HG03439 (cell line): ENCODE results near the gene ZNF746.

Source experiments
- ATAC-seq: cut with Tn5 transposase; IDR thresholded peaks from one replicate; pipeline ENCODE4 v1.9.1; 2021; ENCODE audit warnings: mild to moderate bottlenecking, moderate library complexity; ENCODE audit not compliant: unreplicated experiment

ZNF746 gene

DNA sequence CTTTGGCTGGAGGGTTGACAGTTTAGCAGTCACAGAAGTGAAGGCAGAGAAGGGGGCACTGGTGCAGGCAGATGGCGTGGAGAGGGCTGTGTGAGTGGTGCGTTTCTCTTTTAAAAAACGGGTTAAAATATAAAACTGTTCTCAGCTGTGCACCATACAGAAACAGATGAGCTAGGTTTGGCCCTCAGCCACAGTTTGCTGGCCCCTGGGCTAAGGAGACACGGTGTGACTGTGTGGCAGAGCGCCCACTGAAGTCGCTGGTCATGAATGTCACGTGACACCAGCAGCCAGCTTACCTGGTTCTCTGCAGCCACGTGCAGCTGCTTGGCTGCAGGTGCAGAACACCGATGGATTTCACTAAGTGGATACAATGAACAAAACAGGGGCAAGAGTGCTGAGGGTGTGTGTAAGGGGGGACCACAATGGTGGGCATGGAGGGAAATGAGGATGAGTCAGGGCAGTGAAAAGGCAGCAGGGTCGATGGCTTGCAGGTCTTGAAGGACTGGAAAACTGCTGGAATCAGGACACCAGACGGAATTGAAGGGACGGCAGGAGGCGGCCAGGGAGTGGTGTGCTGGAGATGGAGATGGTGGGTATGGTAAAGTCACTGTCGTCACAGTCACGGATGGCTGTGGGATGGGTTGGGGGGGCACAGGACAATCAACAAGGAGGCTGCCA lies 7.4 kb downstream of the ZNF746 start:
- ATAC-seq = no peak

DNA sequence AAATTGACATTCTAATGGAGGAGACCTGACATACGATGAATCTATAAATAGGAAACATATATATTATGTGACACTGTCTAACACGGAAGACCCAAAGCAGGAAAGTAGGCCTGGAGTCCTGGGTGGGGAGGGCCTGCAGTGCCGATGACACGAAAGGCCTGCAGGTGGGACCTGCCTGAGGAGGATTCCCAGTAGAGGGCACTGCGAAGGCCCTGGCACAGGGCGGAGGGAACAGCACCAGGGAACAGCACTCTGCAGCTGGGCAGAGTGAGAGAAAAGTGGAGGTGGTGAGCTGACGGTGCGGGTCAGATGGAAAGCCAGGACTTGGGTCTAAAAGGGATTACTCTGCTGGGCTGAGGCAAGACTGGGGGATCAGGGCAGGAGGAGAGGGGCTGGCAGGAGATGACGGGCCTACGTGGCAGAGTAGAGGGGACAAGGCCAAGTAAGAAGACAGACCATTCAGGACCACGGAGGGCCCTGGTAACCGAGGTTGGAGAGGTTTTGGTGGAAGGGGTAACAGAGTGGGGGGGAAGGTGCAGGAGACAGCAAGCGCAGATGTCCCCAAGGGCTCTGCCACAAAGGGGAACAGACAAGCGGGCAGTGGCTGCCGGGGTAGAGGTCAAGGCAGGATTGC lies 8.1 kb downstream of the ZNF746 start:
- no peak for ATAC-seq

DNA sequence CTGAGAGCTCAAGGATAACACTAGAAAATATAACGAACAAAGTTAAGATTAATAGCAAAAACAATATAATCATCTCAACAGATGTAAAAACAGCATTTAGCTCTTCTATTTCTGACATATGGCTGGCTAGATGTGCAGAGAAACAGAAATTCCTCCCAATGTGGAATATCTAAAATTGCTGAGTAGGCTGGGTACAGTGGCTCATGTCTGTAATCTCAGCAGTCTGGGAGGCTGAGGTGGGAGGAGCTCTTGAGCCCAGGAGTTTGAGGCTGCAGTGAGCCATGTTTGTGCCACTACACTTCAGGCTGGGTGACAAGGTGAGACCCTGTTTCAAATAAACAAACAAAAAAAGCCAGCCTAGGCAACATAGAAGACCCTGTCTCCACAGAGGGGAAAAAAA lies 18.0 kb downstream of the ZNF746 start:
- ATAC-seq = no peak

DNA sequence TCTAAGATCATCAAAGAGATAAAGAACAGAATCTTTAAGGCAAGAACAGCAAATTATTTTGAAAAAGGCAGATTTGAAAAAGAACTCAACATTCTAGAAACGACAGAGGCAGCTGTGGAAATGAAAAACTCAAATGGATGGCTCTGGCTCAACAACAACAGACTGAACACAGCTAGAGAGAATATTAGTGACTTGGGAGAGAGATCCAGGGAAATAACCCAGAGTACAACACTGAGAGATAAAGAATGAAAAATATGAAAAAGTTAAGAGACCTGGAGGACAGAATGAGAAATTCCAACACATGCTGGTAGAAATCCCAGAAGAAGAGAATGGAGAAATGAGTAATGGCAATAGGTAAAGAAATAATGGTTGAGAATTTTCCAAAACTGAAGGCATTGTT lies 18.9 kb downstream of the ZNF746 start:
- no peak for ATAC-seq

DNA sequence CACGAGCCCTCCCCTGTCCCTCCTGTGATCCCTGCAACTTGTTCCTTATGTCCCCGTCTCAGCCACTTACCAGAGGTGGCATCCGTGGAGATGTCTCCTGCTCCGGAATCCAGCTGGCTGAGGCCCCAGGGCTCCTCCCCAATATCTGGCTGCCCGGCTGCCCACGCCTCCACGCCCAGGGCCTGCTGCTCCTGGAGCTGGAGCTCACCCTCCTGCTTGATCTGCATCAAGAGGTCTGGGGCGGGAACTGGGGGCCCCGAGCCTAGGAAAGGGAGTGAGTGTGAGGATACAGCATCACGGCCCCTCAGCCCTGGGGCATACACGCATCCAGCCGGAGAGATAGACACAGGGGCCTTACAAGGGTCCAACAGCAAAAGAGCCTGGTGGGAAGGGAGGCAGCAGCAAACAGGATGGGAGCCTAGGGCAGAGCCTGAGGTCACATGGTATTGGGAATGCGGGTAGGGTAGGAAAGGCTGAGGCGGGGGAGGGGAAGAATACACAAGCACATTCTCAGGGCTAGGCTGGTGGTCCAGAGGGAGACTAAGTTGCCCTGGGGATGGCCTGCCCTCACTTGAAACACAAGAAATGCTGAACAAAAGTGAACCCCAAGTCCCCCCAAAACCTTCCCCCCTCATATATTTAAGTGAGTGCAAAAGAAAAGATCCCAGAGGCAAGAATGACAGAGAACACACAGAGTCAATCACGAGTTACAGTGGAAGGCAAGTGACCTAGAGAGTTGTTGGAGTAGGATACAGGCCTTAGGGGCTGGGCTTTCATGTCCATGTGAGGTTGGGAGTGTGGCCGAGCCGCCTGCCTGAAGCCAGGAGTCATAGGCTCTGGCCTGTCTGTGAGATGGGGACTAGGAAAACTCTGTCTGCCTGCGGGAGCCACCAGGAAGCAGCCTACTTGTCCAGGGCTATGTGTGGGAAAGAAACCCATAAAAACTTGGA lies 19.8 kb downstream of the ZNF746 start:
- no peak for ATAC-seq

DNA sequence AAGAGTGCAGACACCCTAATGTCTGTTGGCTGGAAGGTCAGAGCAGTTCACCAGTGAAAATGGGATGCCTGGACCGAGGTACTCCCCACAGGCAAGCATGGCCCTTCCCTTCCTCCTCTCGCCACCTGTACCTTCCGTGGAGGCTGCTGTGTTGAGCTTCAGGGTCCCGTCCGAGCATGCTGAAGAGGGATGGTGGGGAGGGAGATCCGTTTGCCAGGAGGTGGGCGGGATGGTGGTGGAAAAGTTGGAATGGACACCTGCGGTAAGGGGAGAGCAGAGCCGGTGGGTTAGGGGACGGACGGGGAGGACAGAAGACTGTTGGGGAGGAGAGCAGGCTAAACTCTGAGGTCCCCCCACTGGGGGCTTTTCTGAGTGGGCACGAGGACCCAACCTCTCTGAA lies 20.8 kb downstream of the ZNF746 start:
- ATAC-seq = no peak

DNA sequence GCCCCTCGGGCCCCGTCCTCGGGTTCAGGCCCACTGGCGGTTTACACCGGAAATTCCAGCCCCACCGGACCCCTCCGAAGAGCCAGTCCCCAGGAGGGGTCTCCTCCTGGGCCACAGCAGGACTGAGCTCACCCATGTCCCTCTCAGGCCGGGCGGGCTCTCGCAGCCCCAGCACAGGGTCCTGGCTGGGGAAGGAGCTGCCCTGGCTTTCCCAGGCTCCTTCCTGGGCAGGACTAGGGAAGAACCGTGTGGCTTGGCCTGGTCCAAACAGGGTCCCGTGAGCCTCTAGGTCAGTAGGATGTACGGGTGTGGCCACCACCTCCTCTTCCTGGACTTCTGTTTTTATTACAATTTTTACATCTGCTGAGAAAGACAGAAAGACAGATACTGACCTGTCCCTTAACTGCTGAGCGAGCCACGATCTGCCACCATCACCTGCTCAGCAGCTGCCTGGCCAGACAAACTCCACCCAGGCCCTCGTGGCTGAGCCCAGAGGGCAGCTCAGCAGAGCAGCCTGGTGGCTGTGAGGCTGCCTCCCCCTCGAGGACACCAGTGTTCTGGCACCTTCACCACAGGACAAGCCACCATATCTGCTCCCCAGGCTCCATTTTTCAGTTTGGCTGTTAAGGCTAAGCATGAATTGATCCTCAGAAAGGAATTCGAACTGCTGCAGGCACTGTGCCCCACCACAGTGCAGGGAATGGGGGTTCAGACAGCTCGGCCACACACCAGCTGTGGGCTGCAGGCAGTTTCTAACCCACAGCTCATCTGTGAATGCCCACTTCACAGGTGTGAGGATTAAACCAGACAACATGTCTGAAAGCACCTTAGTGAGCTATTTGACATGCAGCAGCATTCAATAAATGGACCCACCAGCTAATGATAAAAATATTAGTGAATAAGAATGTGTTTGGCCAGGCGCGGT lies 22.2 kb downstream of the ZNF746 start:
- ATAC-seq = no peak

DNA sequence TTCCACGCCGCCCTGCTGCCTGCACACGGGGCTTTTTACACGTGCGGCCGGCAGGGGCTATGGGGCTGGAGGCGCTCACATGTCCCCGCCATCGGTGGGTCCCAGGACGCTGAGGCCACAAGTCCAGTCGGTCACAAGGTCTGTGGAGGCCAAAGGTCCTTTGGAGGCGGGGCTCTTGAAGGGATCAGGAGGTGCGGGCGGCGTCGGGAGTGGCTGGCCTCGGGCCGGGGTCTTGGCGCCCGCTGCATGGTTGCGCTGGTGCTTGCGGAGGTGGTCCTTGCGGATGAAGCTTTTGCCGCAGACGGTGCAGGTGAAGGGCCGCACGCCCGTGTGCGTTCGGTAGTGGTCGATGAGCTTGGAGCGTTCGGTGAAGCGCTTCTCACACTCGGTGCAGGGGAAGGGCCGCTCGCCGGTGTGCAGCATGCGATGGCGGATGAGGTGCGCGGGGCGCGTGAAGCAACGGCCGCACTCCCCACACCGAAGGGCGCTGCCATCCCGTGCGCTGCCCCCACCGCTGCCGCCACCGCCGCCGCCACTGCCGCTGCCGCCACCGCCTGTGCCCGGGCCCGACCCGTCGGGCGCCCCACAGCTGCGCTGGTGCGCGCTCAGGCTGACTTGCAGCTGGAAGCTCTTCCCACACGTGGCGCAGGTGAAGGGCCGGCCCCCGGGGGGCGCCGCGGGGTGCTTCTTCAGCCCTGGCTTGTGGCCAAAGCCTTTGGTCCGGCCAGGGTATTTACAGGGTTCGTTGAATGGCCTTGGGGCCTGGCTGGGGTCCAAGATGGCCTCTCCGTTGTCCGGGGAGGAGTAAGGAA lies 23.1 kb downstream of the ZNF746 start:
- no peak for ATAC-seq

DNA sequence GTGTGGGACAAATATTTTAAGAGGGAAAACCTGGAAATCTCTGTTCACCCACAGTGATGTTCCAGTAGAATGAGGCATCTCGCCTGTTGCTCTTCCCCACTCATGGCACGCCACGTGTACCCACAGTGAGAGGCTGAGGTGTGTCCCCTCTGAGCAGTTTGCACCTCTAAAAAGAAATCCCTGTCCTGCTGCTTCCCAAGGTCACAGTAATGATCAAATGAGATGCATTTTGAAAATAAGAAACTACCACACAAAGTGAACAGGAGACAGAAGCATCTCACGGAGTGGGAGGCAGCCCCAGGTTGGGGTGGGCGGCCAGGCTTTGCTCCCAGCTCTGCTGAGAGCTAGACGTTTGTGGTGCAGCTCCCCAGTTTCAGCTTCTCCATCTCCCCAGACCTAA lies 24.4 kb downstream of the ZNF746 start:
- no peak for ATAC-seq

DNA sequence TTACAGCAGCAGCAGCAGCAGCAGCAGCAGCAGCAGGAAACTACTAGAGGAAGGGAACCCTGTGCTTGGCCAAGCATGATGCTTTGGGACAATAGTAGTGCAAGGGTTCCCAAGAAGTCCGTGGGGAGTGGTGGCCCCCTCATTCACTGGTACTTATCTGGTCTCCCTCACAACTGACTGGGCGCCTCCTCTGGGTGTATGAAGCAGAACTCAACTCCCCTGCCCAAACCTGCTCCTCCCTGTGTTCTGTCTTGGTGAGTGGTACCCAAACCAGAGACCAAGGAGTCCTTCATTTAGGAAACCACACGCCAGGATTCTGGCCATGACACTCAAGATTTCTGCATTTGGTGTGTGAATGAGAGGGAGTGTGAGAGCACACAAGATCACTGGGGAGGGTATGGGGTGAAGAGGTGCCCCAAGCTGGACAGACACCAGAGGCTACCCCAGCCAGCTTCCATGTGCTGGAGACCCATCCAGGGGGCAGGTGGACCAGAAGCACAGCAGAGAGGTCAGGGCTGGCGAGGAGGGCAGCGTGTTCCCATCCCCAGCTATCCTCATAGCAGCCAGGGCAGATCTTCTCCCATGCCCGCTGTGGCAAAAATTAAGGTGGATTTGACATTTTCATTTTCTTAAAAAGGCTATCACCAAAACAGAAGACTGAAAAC lies 26.2 kb downstream of the ZNF746 start:
- no peak for ATAC-seq

DNA sequence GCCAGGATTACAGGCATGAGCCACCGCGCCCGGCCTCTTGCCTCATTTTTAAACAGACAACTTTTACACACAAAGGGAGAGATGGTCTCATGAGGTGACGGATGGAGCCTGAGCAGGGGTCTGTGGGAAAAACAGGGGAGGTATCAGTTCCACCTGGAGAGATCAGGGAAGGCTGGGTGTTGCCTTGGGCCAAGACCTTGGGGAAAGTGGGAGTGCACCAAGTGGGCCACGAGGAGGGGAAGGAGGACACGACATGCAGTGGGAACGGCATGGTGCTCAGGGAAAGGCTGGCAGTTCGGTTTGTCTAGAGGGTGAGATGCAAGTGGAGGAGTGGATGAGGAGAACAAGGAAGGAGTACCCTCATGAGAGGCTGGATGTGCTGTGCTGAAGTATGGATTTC lies 27.8 kb downstream of the ZNF746 start:
- no peak for ATAC-seq

DNA sequence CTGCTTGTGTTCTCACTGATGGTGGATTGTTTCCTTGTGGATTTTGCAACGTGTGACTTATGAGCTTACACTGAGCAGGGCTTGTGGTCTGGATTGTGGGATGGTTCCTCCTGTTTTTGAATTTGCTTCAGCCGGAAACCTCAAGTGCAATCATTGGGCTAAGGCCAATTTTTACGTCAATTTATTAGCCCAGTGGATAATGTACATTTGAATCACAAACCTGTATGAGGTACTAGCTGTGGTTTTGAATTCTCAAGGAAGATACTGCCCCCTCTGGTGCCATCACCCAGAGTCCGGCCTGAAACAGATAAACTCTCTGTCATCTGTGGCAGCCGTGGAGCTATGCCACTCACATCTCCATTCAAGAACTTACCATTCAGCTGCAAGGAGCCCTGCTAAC lies 29.4 kb downstream of the ZNF746 start:
- ATAC-seq = no peak

DNA sequence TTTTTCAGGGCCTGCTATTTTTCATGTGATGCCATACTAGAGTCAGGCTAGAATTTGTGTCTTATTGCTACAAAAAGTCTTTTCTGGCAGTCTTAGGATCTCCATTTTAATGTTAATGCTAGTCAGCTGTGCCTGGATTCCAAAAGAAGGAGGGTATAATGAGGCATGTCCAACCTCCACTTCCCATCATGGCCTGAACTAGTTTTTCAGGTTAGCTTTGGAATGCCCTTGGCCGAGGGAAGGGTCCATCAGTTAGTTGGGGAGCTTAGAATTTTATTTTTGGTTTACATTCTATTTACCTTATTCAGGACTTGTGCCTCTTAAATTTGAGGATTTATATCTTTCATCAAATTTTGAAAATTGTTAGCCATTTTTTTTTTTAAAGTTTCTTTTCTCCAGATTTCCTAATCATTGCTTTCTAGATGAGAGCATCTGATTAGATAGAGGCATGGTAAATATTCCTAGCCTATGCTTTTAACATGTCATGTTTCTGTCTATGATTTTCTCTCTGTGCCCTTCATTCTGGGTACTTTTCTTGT lies 30.2 kb downstream of the ZNF746 start:
- no peak for ATAC-seq

DNA sequence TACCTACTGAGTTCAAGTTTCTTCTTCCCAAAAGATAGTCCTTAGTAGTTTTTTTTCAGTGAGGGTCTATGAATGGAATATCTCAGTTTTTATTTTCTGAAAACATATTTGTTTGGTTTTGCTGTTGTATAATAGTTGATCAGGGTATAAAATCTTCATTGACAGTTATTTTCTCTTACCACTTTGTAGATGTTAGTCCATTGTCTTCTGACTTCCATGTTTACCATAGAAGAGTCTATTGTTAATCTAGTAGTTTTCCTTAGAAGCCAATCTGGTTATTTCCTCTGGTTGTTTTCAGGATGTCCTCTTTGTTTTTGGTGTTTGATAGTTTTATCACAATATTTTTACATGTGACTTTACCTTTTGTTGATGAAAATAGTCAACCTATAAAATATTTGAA lies 31.2 kb downstream of the ZNF746 start:
- no peak for ATAC-seq

DNA sequence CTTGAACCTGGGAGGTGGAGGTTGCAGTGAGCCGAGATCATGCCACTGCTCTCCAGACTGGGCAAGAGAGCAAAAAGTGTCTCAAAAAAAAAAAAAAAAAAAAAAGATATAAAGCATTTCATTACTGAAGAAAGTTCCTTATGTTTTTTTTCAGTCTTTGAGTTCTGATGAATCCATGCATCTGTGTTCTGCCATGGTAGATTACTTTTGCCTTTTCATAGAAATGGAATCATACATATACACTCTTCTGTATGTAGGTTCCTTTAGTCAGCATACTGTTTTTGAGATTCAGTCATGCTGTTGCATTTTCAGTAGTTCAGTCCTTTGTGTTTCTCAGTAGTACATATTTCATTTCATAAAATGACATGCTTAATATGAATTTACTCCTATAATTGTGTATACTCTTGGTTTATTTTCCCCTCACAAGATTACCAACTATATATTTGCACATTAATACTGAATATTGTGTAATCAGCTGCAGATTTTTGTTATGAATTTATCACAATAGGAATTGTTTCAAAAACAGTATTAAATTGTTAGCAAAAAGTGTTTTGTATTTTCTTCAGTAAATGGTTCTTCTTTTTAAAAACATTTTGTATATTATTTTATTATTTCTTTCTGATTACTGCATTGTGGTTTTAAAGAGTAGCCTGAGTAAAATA lies 34.0 kb downstream of the ZNF746 start:
- ATAC-seq = no peak

DNA sequence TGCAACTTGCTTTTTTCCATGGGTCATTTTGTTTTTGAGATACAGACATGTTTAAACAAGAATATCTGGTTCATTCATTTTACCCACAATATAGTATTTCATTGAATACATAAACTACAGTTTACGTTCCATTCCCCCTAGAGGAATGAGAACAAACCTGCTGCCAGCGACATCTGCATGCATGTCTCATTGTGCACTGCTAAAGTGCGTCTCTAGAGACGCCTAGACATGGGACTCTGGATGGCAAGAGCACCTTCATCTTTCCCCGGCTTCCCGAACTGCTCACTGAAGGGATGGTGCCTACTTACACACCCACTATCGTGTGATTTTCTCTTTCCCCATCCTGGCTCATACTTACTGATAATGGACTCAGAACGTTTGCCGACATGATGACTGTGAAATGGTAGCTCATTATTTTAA lies 35.5 kb downstream of the ZNF746 start:
- ATAC-seq = no peak

DNA sequence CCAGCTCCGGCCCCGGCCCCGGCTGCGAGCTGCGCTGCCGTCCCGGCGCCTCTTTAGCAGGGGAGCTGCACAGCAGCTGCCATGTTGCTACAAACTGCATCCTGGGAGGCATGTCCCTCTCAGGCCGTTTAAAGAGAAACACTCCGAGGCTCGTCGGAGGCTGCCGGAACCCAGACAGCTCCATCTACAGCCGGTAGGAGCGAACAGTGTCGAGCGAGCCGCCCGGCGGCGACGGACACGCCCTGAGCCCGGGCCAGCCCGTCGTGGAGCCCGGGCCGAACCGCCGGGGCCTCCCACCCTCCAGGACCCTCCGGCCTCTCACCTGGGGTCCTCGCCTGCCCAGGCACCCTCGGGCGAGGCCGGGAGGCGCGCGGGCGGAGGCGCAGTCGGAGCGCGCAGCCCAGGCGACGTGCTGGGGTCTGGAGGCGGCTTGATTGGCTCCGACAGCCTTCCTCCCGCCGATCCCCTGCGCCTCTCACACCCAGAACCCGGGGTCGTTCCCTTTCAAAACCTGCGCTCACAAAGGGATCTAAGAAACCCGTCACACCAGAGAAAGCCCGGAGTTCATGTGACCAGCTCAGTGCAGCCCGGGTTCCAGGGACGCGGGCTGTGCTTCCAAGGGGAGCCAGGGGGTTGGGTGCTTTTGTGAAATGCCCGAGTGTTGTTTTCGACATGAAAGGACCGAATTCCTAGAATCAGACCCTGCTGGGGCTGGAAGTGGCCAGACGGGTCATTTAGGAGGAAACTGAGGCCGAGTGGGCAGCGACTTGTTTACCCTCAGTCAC lies 36.9 kb downstream of the ZNF746 start, which contains the start of gene ZNF777:
Gene ZNF777, minus strand, starts transcription at position 570 of the 785 bp plus-strand sequence. CDS start 5,040 bp downstream, outside the sequence.
- ATAC-seq = peak; percentile 95
